Coronary artery (tissue), 2 donors: Measurements from ENCODE around the gene CCDC187.

Source experiments
- DNase-seq: peaks from one replicate; pipeline ENCODE4 v3.0.0-alpha.2; 2017; ENCODE audit warnings: low spot score
- H3K27ac ChIP-seq, 2 donors: fragments of 200-600 bp; sonication (generic); one replicate each; pipeline ENCODE4 v1.5.1; 2016 to 2019
- H3K4me3 ChIP-seq: fragments of 200-600 bp; sonication (generic); 2 replicates; pipeline ENCODE4 v1.5.1; 2016; ENCODE audit warnings: mild to moderate bottlenecking, moderate library complexity
- CTCF ChIP-seq: fragments of 200-600 bp; sonication (generic); IDR thresholded peaks from one replicate; pipeline ENCODE4 v1.5.1; 2019; ENCODE audit warnings: antibody characterized with exemption

CCDC187 gene

DNA sequence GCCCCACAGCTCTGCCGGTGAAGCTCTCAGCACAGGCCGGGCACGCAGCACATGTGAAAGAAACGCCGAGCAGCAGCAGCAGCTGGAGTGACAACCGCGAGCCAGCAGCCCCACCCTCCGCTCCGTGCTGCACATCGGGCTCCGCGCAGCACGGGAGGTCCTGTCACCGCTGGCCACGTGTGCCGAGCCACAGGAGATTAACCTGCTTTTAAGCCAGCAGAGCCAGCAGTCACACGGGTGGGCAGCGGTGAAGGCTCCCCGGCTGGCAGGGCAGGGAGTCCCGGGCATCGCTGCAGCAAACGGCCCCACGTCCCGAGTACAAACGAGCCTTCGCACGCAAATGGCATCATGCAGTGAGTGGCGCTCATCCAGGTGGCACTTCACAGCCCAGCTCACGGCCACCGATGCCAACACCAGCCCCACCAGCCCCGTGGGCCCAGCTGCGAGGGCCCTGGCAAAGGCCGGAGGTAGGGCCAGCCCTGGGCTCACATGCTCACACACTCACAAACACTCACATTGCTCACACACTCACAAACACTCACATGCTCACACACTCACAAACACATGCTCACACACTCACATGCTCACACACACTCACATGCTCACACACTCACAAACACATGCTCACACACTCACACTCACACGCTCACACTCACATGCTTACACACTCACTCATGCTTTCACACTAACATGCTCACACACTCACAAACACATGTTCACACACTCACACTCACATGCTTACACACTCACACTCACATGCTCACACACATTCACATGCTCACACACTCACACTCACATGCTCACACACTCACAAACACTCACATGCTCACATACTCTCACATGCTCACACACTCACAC is 11.1 kb downstream of the CCDC187 start:
- Histone ChIP-seq H3K4me3 (no peak overlapping the region), H3K27ac (no peak overlapping the region)
- no peak for TF ChIP-seq CTCF
- DNase-seq, result no peak

DNA sequence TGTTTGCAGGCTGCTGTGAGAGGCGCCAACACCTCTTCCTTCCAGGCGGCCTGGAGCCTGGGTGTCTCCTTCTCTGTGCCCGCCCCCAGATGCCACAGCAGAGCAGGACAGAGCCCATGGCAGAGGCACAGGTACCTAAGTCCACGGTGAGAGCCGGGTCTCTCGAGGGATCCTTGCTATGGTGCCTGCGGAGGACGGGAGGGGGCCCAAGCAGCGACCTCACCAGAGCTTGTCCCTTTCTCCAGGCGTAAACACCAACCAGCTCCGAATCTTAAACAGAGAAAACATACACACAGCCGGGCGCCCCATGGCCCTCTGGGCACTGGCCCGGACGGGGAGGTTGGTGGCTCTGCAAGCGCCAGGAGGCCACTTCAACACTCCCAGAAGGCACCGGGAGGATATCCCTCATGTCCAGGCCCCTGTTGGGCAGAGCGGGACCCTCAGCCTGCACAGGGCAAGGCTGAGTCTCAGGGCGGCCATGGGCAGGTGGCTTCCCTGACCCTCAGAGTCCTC is 11.8 kb downstream of the CCDC187 start:
- no peak for TF ChIP-seq CTCF
- Histone ChIP-seq H3K27ac (no peak overlapping the region), H3K4me3 (no peak overlapping the region)
- no peak for DNase-seq

GRCh38 chr9:136291306-136292025 is 12.4 kb downstream of the CCDC187 start:
- DNase-seq, result no peak
- H3K27ac ChIP-seq, result no peak overlapping the region
- TF ChIP-seq CTCF, result no peak
- H3K4me3 ChIP-seq, result no peak overlapping the region

DNA sequence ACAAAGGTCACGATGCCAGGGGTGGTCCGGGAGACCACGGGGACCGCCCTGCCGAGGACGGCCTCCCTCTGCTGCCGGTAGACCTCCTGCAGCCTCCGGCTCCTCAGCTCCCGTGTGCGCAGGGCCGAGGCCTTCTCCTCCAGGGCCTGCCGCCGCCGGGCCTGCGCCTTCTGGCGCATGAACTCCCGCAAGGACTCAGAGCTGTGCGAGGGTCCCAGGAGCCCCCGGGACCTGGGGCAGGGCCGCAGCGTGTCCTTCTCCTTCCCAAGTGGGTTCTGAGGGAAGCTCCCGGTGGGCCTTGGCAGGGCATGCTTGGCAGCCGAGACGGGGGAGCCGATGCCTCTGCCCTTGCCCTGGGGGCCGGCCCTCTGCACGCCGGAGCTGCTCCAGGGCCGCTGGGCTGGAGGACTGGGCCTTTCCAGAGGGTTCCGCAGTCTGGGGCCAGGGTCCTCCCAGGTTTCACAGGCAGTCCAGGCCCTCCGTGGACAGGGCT is 13.3 kb downstream of the CCDC187 start:
- H3K27ac ChIP-seq, result no peak overlapping the region
- H3K4me3 ChIP-seq, result no peak overlapping the region
- DNase-seq, result no peak
- no peak for TF ChIP-seq CTCF

DNA sequence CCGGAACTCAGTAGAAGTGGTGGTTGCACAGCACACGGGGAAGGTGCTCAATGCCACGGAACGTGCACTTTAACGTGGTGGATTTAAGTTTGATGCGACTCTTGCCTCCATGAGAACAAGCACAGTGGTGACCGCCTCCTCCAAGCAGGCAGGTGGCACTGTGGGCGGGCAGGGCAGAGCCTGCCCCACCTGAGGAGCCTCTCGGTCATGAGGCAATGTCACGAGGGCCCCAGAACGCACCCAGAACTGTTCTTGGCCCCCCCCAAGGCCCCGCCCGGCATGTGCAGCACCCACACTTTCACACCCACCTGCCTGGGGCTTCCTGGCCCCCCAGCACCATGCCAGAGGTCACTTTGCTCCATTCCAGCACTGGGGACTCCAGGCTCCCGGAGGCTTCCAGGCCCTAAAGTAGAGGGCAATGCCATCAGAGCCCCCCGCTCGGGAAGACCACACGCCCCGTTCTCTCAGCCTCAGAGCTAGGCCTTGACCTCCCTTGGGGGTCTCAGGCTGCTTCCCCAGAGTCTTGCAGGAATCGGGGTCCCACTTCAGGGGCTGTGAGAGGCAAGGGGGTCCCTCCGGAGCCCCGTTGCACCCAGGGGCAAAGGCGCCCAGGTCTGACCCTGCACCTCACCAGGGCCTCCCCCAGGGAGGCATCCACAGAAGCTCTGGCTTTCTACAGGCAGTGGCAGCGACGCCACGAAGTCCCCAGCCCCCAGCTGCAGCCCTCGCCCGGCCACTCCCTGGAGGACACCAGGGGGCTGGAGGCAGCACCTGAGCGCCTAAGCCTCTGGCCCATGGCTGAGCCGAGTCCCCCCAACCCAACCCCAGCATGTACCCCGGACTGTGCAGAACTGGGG is 14.0 kb downstream of the CCDC187 start:
- H3K4me3 ChIP-seq, result no peak overlapping the region
- no peak overlapping the region for H3K27ac ChIP-seq
- TF ChIP-seq CTCF, result no peak
- no peak for DNase-seq

DNA sequence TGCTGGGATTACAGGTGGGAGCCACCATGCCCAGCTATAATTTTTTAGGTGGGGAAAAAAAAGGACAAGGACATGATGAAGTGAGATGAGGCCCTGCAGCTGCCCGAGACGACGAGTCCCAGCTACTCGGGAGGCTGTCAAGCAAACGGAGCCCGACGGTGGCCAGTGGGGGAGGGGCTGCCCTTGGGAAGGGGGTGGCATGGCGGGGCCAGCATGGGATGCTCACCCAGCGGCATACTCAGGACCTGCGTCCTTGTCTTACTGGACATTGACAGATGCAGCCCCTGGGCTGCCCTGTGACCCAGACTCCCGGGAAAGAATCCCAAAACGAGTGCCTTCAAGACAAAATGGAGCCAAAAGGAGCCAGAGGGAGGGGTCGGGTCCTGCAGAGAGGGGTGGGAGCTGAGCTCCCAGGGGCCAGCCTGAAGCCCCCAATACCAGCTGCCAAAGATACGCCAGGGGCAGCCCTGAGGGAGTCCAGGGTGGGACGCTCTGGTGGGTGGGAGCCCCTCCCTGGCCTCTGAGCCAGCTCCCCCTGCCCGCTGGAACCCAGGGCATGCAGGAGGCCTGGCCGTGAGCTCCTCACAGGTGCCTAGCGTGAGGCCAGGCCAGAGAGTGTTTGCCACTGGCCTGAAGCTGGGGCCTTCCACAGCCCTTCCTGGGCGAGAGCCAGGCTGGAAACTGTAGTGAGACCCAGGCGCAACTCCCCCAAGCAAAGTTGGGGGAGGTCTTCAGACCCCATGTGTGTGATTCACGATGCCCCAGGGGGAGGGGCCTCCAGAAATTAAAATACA is 15.7 kb downstream of the CCDC187 start:
- H3K4me3 ChIP-seq, result no peak overlapping the region
- DNase-seq, result no peak
- no peak for TF ChIP-seq CTCF

More for the DNA sequence above, 15.7 kb downstream of the CCDC187 start:
- no peak overlapping the region for H3K27ac ChIP-seq
